T1000 (cell line): Measurements from ENCODE around the gene NADK.
"Not testable (repeated sequence)": the region's sequence is repeated elsewhere in the genome, so short reads cannot be mapped to it uniquely, and the experiment has no call there.

Source experiments
- DNase-seq: peaks from one replicate; lab custom pipeline; 2025; ENCODE audit warnings: mixed read lengths; lab: John Stamatoyannopoulos, UW

The NADK gene

GRCh38 chr1:1704284-1704957 is 73.8 kb downstream of the NADK start:
- not testable (repeated sequence) for DNase-seq

GRCh38 chr1:1703796-1704195 is 74.5 kb downstream of the NADK start:
- no peak for DNase-seq

- DNase-seq, result not testable (repeated sequence)
These were observed 75.8 kb downstream of the NADK start for GRCh38 chr1:1702506-1702905.
